HL-60 (cell line): ENCODE measurements around the gene PLAU.

Experiments
- GABPA ChIP-seq: IDR thresholded peaks from 2 replicates; pipeline ENCODE4 v1.6.1; 2012; ENCODE audit warnings: low read depth
- POLR2AphosphoS5 ChIP-seq: IDR thresholded peaks from 2 replicates; pipeline ENCODE4 v1.6.1; 2012; ENCODE audit warnings: low read depth
- TF ChIP-seq, protein P1 (sequence below): IDR thresholded peaks from one replicate; pipeline ENCODE4 v1.5.1; 2011; ENCODE audit warnings: low read length, control low read depth, inconsistent platforms; ENCODE audit not compliant: insufficient read depth

DNA sequence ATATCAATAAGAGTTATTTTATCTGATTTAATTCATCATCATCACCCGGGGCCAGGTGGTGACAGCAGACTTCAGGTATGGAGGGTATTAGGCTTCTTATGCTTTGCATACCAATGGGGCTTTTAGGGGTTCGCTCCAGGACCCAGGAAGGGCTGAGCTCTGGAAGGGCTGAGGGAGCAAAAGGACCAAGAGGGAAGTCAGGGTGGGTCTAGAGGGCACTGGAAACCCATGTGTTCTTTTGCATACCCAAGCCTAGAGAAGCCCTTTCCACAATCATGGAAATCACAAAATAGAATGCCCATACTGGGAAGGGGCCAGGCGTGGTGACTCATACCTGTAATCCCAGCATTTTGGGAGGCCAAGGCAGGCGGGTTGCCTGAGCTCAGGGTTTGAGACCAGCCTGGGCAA is 56.1 kb downstream of the PLAU start:
- TF ChIP-seq, protein P1, sequence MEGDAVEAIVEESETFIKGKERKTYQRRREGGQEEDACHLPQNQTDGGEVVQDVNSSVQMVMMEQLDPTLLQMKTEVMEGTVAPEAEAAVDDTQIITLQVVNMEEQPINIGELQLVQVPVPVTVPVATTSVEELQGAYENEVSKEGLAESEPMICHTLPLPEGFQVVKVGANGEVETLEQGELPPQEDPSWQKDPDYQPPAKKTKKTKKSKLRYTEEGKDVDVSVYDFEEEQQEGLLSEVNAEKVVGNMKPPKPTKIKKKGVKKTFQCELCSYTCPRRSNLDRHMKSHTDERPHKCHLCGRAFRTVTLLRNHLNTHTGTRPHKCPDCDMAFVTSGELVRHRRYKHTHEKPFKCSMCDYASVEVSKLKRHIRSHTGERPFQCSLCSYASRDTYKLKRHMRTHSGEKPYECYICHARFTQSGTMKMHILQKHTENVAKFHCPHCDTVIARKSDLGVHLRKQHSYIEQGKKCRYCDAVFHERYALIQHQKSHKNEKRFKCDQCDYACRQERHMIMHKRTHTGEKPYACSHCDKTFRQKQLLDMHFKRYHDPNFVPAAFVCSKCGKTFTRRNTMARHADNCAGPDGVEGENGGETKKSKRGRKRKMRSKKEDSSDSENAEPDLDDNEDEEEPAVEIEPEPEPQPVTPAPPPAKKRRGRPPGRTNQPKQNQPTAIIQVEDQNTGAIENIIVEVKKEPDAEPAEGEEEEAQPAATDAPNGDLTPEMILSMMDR = no peak
- TF ChIP-seq POLR2AphosphoS5 (no peak), GABPA (no peak)
